ENCODE results near the gene TSR3. TPM values are rescaled to one million over a fixed set of nuclear protein-coding genes. Genes with fewer than 3 reads are reported as not detected.
A peak's percentile ranks its signal among the peaks of the same experiment; 100 is the strongest.

The TSR3 gene
- polyA plus RNA-seq, 3 donors = 23.2 to 73.1 (median 48.2) TPM

- TF ChIP-seq, protein P1, sequence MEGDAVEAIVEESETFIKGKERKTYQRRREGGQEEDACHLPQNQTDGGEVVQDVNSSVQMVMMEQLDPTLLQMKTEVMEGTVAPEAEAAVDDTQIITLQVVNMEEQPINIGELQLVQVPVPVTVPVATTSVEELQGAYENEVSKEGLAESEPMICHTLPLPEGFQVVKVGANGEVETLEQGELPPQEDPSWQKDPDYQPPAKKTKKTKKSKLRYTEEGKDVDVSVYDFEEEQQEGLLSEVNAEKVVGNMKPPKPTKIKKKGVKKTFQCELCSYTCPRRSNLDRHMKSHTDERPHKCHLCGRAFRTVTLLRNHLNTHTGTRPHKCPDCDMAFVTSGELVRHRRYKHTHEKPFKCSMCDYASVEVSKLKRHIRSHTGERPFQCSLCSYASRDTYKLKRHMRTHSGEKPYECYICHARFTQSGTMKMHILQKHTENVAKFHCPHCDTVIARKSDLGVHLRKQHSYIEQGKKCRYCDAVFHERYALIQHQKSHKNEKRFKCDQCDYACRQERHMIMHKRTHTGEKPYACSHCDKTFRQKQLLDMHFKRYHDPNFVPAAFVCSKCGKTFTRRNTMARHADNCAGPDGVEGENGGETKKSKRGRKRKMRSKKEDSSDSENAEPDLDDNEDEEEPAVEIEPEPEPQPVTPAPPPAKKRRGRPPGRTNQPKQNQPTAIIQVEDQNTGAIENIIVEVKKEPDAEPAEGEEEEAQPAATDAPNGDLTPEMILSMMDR (IDR thresholded peaks at IDR 0.05) = no peak
- H3K79me2 ChIP-seq (ENCODE audit: insufficient read depth, low read length) = peaks cover 37% of the 10 kb centered on the region
- H3K4me3 ChIP-seq (replicated peaks in 1 of 3; ENCODE audit: low read depth in 2 of 3, low read length in 3 of 3) = no peak overlapping the region
- H4K20me1 ChIP-seq (ENCODE audit: insufficient read depth, low read length) = peaks cover 98% of the 10 kb centered on the region
- intact Hi-C loops (cut with micrococcal nuclease) = no loop called here
- DNase-seq = no peak
- H3K9me3 ChIP-seq (replicated peaks in 1 of 2; ENCODE audit: control insufficient read depth in 1 of 2, insufficient read depth in 1 of 2, low read length in 2 of 2) = no peaks in the 10 kb centered on the region
- H3K9me3 Mint-ChIP-seq = no peaks in the 10 kb centered on the region
- H3K36me3 ChIP-seq (replicated peaks in 1 of 2; ENCODE audit: control insufficient read depth in 1 of 2, insufficient read depth in 2 of 2, low read length in 2 of 2) = peaks cover 84 to 91% of the 10 kb centered on the region in 2 donors
- no peak overlapping the region for H3K27ac ChIP-seq (ENCODE audit: low read depth in 1 of 2, low read length in 2 of 2)
- H3K9ac ChIP-seq (ENCODE audit: insufficient read depth, low read length, poor library complexity, severe bottlenecking) = no peak overlapping the region
- H3K36me3 Mint-ChIP-seq = peaks cover 73 to 97% of the 10 kb centered on the region in 2 donors
- H2AFZ ChIP-seq (ENCODE audit: insufficient read depth, low read depth, low read length, poor library complexity, severe bottlenecking) = no peak overlapping the region
- no peaks in the 10 kb centered on the region for H3K4me1 ChIP-seq (ENCODE audit: control insufficient read depth in 1 of 2, insufficient read depth in 2 of 2, low read length in 2 of 2)
- H3K4me2 ChIP-seq (replicated peaks; ENCODE audit: extremely low read depth, low read length, poor library complexity, severe bottlenecking) = no peak overlapping the region
- 93% methylated on average over 17 of the region's 22 CpGs for WGBS (ENCODE audit: insufficient coverage)
- no peak overlapping the region for H3K4me3 Mint-ChIP-seq
- H3K27ac Mint-ChIP-seq = peak overlapping the region in 2 of 7 donors; percentile 55 to 83
- H3K4me1 Mint-ChIP-seq = no peaks in the 10 kb centered on the region
- no peaks in the 10 kb centered on the region for H3K27me3 Mint-ChIP-seq (ENCODE audit: low read depth in 3 of 3)
- H3K27me3 ChIP-seq (ENCODE audit: control insufficient read depth in 2 of 2, insufficient read depth in 2 of 2, low read length in 2 of 2) = no peaks in the 10 kb centered on the region
These were observed 30.9 kb downstream of the TSR3 start for GRCh38 chr16:1320658-1321240.

DNA sequence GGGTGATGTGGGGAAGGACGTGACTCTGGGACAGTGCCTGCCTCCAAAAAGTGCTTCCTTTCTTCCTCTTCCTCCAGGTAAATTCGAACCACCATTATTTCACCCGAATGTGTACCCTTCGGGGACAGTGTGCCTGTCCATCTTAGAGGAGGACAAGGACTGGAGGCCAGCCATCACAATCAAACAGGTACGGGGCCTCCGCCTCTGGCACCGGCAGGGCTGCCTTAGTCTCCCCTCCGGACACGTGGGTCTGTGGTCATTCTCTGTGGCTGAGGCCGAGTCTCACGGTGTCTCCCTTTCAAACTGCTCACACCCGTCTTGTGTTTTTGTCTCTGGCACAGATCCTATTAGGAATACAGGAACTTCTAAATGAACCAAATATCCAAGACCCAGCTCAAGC lies 31.6 kb downstream of the TSR3 start:
- no peak for DNase-seq
- Mint-ChIP-seq H3K27ac (peak overlapping the region in 2 of 7 donors; percentile 43 to 83), H3K27me3 (ENCODE audit: low read depth in 3 of 3) (no peaks in the 10 kb centered on the region), H3K4me3 (no peak overlapping the region), H3K4me1 (no peaks in the 10 kb centered on the region), H3K36me3 (peaks cover 74 to 97% of the 10 kb centered on the region in 2 donors), H3K9me3 (no peaks in the 10 kb centered on the region)
- H3K4me2 ChIP-seq (replicated peaks; ENCODE audit: extremely low read depth, low read length, poor library complexity, severe bottlenecking) = no peak overlapping the region
- no peaks in the 10 kb centered on the region for H3K4me1 ChIP-seq (ENCODE audit: control insufficient read depth in 1 of 2, insufficient read depth in 2 of 2, low read length in 2 of 2)
- H3K4me3 ChIP-seq (replicated peaks in 1 of 3; ENCODE audit: low read depth in 2 of 3, low read length in 3 of 3) = no peak overlapping the region
- peaks cover 43% of the 10 kb centered on the region for H3K79me2 ChIP-seq (ENCODE audit: insufficient read depth, low read length)
- 90% methylated on average over 11 of the region's 12 CpGs for WGBS (ENCODE audit: insufficient coverage)
- no peak overlapping the region for H3K9ac ChIP-seq (ENCODE audit: insufficient read depth, low read length, poor library complexity, severe bottlenecking)
- no peak overlapping the region for H2AFZ ChIP-seq (ENCODE audit: insufficient read depth, low read depth, low read length, poor library complexity, severe bottlenecking)
- H3K9me3 ChIP-seq (replicated peaks in 1 of 2; ENCODE audit: control insufficient read depth in 1 of 2, insufficient read depth in 1 of 2, low read length in 2 of 2) = no peaks in the 10 kb centered on the region
- H4K20me1 ChIP-seq (ENCODE audit: insufficient read depth, low read length) = peaks cover 98% of the 10 kb centered on the region
- no peak overlapping the region for H3K27ac ChIP-seq (ENCODE audit: low read depth in 1 of 2, low read length in 2 of 2)
- peaks cover 91% of the 10 kb centered on the region in 2 donors for H3K36me3 ChIP-seq (replicated peaks in 1 of 2; ENCODE audit: control insufficient read depth in 1 of 2, insufficient read depth in 2 of 2, low read length in 2 of 2)
- H3K27me3 ChIP-seq (ENCODE audit: control insufficient read depth in 2 of 2, insufficient read depth in 2 of 2, low read length in 2 of 2) = no peaks in the 10 kb centered on the region
- intact Hi-C loops (cut with micrococcal nuclease) = no loop called here
- TF ChIP-seq, protein P1 (IDR thresholded peaks at IDR 0.05) = no peak

All from CD14-positive monocyte (primary cell).